ELF-1 (cell line): Measurements from ENCODE around the gene SLC6A13.

Experiments
- DNase-seq: peaks from one replicate; pipeline ENCODE4 v3.0.0-alpha.2; 2016; ENCODE audit warnings: low read depth, low spot score

The SLC6A13 gene

DNA sequence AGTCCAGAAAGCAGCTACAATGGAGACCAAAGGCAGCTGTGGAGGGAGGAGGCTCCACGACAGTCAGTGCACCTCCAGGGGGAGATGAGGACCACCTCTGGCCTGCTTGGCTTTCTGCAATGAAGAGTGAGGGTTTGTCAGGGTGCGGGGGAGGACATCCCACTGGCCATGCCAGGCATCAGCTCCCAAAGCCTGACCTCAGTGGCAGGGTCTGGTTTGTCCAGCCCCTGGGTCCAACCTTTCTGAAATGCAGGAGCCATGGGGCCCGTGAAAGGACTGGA lies 83.9 kb downstream of the SLC6A13 start:
- no peak for DNase-seq

DNA sequence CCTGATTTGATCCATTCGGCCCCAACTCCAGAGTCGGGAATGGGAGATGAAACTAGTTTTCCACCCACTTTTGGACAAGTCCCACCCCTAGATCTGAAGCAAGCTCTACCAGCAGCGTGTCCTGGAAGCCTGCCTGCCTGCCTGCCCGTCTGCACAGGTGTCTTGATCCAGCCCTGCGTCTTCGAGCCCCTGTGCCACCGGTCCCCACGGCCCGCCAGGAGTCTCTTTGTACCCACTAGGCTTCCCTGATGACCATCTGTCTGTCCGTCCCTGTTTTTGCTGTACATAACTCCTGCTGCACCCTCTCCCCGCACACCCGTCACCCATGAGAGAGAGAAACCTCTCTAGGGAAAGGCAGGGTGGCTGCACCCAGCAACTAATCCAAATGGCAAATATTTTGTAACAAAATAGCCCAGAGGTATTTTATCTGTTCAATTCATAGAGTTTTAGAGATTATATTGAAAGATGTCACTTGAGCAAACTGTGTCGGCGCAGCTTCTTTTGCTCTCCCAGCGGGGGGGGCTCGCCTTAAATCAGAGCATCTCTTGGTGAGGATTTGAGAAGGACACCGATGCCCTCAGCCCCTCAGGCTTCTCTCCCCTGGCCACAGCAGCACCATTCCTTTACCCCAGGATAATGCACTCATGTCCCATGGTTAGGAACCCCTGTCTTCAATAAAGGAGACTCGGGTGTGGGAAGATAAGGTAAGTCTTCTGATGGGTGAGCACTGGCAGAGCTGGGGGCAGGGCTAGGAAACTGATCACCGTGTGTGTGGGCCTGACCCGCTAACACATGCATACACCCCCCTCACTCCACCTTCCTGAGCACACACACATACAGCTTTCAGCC lies 84.4 kb downstream of the SLC6A13 start:
- DNase-seq, result no peak

DNA sequence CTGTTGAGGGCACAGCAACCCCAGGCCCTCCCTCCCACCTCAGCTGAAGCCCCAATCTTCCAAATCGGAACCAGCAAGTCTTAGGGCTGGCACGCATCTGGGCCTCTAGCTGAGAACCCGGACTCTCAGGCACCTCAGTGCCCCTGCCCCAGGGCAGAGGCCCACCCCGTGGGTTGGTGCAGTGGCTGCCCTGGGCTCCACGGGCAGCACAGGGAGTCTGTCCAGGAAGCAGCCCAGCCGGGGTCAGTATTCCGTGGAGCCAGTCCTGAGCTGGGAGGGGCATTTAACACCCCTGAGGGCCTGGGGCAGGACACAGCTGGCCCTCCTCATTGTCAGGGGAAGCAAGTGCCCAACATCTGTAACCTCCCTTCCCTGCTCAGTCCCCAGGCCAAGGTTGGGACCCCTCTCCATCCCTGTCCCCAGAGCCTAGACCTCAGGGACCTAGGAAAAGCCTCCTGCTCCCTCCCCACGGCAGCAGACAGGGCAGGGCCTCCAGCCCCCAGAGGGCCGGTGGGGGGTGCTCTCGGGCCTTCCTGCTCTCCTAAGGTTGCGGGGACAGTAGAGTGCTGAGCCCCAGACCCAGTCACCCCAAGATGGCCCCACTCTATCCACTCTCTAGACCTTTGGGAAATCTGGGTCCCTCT lies 85.2 kb downstream of the SLC6A13 start:
- no peak for DNase-seq

DNA sequence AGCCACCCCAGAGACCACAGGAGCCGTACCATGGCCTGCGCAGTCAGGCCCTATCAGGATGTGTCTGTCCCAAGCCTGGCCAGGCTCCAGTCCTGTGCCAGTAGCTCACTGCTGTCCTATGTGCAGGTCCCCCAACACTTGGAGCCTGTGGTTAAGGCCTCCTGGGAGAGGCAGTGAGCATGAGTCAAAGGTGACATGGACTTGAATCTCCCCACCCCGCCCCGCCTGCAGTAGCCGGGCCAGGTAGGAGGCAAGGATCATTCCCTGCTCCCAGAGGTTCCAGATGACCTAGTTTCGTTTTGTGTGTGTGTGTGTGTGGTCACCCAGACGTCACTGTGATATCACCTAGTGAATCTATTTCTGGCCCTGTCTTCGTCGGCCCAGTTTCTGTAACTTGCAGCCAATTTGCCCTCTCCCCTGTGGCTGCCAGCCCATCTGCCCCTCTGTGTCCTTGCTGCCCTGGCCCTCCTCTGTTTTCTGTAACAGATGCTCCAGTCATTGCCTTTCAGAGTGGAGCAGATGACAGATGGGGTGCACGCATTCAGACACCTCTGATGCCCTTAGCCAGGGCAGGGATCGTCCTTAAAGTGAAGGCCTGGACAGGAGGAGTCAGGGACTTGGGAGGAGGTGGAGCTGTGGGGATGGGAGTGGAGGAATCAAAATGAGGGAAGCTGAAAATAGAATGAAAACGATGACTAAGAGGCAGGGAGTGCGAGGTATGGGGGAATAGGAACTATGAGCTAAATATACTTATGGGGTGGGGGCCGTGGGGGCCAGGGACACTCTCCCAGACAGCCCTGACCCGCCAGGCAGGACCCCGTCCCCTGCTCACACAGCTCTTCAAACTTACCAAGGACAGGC lies 86.1 kb downstream of the SLC6A13 start:
- no peak for DNase-seq

DNA sequence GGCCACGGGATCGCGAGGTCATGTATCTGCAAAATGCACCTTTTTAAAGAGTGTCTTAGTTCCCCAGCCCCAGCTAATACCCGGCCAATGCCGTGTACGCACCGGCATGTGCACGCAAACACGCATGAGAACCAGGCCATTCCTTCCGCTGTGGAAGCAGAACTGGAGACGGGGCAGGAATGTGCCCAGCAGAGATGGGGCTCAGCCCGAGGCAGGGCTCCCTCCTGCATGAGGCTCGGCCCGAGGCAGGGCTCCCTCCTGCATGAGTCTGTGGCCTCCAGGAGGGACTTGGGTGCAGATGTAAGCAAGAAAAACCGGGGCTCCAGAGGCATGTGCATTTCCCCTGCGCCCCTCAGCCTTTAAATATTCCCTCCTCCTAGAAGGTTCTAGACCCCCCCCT lies 86.9 kb downstream of the SLC6A13 start:
- no peak for DNase-seq

DNA sequence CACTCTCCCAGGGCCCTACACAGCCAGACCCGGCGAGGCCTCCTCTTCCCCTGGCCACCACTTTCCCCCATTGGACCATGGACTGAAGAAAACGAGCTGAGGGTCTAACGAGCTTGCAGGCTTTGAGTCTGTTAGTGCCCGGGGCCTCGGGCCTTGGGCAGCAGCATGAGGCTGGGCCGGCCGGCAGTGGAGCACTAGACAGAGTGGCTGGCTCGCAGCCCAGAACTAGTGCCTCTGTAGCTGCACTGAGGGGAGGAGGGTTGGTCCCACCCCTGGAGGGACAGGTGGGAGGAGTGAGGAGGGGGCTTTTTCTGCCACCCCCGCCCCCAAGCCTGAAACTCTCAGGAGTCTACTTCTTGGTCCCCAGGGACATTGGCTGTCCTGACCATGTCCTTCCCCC lies 87.4 kb downstream of the SLC6A13 start:
- no peak for DNase-seq

DNA sequence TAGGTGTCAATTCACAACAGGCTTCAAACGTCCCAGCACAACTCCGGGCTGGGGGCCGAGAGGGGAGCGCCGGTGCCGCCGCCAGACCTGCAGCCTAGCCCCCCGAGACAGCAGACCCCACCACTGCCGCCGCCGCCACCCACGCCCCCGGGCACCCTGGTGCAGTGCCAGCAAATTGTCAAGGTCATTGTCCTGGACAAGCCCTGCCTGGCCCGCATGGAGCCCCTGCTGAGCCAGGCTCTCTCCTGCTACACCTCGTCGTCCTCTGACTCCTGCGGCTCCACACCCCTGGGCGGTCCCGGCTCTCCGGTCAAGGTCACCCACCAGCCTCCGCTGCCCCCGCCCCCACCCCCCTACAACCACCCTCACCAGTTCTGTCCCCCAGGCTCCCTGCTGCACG lies 88.0 kb downstream of the SLC6A13 start:
- DNase-seq, result no peak

DNA sequence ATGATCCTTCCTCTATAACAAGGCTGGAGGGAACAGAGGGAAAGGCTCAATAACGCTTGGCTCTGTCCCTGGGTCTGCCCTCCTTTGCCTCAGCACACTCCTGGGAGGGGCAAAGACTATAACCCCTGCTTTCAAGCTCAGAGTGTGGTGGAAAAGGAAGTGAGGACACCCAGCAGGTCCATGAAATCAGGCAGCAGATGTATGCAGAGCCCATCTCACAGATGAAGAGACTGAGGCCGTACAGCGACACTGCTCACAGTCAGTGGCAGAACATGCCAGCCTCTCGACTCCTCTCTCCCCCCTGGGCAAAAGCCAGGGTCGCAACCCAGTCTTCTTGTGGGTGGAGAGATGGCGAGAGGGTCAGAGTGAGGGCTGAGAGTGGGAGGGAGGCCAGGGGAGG lies 88.5 kb downstream of the SLC6A13 start:
- no peak for DNase-seq

DNA sequence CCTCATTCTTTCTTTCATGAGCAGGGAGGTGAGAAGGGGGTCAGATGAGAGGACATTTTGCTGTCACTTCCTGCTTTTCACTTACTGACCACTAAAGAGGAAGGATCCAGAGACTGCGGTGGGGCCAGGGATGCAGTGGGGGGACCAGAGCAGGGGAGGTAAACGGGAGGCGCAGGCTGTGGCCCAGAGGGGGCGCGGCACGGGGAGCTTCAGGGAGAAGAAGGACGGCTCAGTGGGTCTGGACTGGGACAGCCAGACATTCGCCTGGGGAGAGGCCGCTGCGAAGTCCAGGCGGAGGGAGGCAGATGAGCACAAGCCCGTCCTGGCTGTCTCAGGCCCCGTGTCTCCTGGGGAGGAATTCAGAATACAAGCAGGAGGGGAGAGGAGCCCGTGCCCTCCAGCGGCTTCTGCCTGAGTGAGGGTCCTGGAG lies 89.9 kb downstream of the SLC6A13 start:
- no peak for DNase-seq

DNA sequence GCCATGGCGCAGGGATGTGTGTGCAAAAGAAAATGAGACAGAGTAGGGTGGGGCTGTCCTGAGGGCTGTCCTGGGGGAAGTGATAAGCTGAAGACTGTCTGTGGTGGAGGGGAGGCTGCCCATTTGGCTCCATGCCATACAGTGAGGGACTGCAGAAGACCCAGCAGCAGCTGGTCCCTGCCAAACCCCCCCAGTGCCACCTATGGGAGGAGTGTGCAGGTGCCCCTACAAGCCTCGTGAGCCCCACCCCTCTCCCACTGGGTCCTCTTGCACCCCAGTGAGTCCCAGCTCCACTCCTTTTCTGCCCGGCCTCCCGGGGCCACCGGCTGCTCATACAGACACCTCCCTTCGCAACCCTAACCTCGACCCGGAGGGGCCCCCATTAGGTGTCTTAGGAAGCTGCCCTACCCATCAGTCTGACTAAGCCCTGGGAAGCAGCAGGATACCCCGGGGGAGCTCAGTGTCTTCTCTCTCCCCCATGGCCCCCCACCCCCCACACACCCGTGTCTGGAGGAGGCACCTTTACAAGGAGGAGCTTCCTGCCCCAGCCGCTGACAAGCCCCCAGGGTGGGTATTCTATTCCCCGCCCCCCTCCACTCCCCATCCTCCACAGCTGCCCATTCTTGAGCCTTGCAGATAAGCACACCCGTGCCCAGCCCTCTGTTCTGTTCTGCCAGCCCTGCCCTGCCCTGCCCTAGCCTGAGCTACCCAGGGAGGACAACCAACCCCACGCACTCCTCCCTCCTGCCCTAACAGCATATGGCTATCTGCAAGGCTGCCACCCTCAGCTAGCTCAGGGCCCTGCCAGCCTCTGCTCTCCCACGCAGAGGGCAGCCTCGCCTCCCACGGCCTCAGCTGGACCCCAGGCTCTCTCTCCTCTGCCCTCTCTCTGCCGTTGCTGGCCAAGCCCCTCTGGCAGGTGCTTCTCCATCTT lies 90.6 kb downstream of the SLC6A13 start:
- DNase-seq, result no peak

DNA sequence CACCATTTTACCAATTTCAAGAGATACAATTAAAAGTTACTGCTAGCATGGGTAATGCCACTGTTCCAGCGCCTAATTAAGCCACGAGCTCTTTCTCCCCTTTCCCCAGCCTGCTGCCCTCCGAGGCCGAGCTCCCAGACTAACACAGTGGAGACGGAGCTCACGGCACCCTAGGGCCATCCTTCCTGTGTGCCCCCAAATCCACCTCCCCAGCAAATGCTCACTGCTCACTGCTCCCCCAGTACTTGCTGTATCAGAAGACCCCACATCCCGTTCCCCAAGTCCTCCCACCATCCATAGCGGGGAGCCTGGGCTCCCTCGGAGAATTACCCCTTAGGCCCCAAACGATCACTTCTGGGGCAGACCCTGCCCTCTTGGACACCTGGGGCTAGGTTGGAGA lies 91.4 kb downstream of the SLC6A13 start:
- DNase-seq, result no peak
